ENCODE results near the gene APOBR. TPM values are rescaled to one million over a fixed set of nuclear protein-coding genes. Genes with fewer than 3 reads are reported as not detected.

APOBR gene
- total and polyA plus RNA-seq, 2 donors (not counting 3 experiments of a cell fraction or from before 2014, with no cell fraction given), result not detected

GRCh38 chr16:28529124-28529523, 34.7 kb downstream of the APOBR start:
- no peaks in the 10 kb centered on the region for H3K9me3 ChIP-seq (replicated peaks; ENCODE audit: control insufficient read depth, insufficient read depth, low read length)
- H3K27ac ChIP-seq (ENCODE audit: insufficient read depth, low read depth, low read length), result no peak overlapping the region
- POLR2A ChIA-PET, result no interaction called here
- H4K20me1 ChIP-seq (replicated peaks; ENCODE audit: control insufficient read depth, extremely low read depth, insufficient read depth, low read length), result no peaks in the 10 kb centered on the region
- no peak overlapping the region for H2AFZ ChIP-seq (ENCODE audit: low read depth, low read length)
- intact Hi-C loops (cut with micrococcal nuclease), result loop anchor here (5.0 kb wide), 1 partner anchor 88 kb away; no protein-coding TSS in a partner anchor
- H3K9ac ChIP-seq (replicated peaks; ENCODE audit: extremely low read depth, insufficient read depth, low read length), result no peak overlapping the region
- no peak for DNase-seq (ENCODE audit: low read depth, low spot score)
- dilution Hi-C loops (cut with MboI; ENCODE audit: extremely low pct_ligation_motif_present, low sequenced_read_pairs), result no loop called here
- CTCF ChIA-PET, result interaction anchor here (1.1 kb wide), 1 partner anchor 21 kb away, joined by 3 read pairs; no protein-coding TSS in a partner anchor
- H3K79me2 ChIP-seq (ENCODE audit: control insufficient read depth, insufficient read depth, low read length), result no peaks in the 10 kb centered on the region
- H3K4me1 ChIP-seq (ENCODE audit: control insufficient read depth, extremely low read depth, insufficient read depth, low read length), result peaks cover 2% of the 10 kb centered on the region
- FAIRE-seq, result no peak
- H3K4me2 ChIP-seq (ENCODE audit: insufficient read depth, low read length), result no peak overlapping the region
- no TSS peak for BruUV-seq (replicated peaks)
- H3K27me3 ChIP-seq (ENCODE audit: control insufficient read depth in 2 of 2, insufficient read depth in 2 of 2, low read length in 2 of 2), result peaks cover 0 to 4% of the 10 kb centered on the region in 2 experiments
- TF ChIP-seq CTCF (IDR thresholded peaks at IDR 0.05; ENCODE audit: extremely low read depth in 1 of 2, insufficient read depth in 1 of 2, low read depth in 1 of 2, low read length in 2 of 2), result no peak
- no peak for TF ChIP-seq POLR2AphosphoS5 (IDR thresholded peaks at IDR 0.05; ENCODE audit: insufficient read depth, low read depth, low read length)
- TF ChIP-seq MAX (IDR thresholded peaks at IDR 0.05; ENCODE audit: insufficient read depth, insufficient read length), result no peak
- TF ChIP-seq POLR2A (IDR thresholded peaks at IDR 0.05; ENCODE audit: low read depth, low read length), result no peak
- no peak for TF ChIP-seq GATA2 (IDR thresholded peaks at IDR 0.05; ENCODE audit: insufficient read depth, insufficient read length, low read depth, low read length)
- TF ChIP-seq MYC (IDR thresholded peaks at IDR 0.05; ENCODE audit: low read depth, low read length), result no peak
- no peak for TF ChIP-seq FOS (IDR thresholded peaks at IDR 0.05; ENCODE audit: borderline replicate concordance, insufficient read depth, low read length)
- no peak for TF ChIP-seq EZH2 (IDR thresholded peaks at IDR 0.05; ENCODE audit: borderline replicate concordance, low read depth, low read length, severe bottlenecking)
- TF ChIP-seq JUN (IDR thresholded peaks at IDR 0.05; ENCODE audit: borderline replicate concordance, insufficient read depth, insufficient read length, low read depth), result no peak
- no peaks in the 10 kb centered on the region for H3K9me1 ChIP-seq (replicated peaks; ENCODE audit: control insufficient read depth, extremely low read depth, insufficient read depth, low read length)
- no peaks in the 10 kb centered on the region for H3K36me3 ChIP-seq (ENCODE audit: control insufficient read depth in 2 of 2, extremely low read depth in 1 of 2, insufficient read depth in 2 of 2, low read length in 2 of 2)
- no peak overlapping the region for H3K4me3 ChIP-seq (replicated peaks in 1 of 3; ENCODE audit: insufficient read depth in 1 of 3, low read depth in 1 of 3, low read length in 3 of 3)

All from endothelial cell of umbilical vein (primary cell).